Measurements from ENCODE around the gene KMT2E. TPM values are rescaled to one million over a fixed set of nuclear protein-coding genes. Genes with fewer than 3 reads are reported as not detected.

KMT2E gene
- total RNA-seq, 1 experiment from 2014 or later = 52.3 TPM

DNA sequence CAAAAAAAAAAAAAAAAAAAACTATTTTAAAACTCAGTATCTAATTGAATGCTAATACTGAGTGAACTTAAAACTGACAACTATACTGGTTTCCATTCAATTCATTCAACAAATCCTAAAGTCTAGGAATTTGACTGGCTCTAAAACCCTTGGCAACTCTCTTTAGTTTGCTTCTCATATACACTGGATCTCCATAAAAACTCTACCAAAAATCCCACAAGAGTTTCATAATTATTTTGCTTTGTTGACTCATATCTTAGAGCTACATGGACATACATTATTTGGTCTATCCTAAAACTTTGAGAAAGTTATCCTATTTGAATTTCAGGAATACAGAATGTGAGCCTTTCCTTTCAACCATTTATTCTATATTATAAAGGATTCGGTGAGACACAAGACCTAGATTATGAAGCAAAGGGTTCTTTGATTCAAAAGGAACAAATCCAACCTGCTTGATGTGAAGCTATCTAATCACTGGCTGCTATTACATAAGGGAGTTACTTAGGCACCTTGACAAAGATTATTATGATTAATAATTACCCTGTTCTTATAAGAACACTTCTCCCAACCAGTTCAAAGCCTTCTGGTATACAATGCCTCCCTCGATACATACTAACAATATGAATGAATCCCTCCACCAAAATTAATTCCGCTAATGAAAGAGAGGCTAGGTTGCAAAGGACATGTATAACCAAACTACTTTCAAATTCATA, 15.8 kb upstream of the KMT2E start:
- ATAC-seq (no peak), DNase-seq (ENCODE audit: low spot score) (no peak)
- Mint-ChIP-seq H3K27ac (no peak overlapping the region), H3K9me3 (no peaks in the 10 kb centered on the region), H3K4me3 (no peak overlapping the region), H3K4me1 (peaks cover 65% of the 10 kb centered on the region), H3K27me3 (ENCODE audit: low read depth) (no peaks in the 10 kb centered on the region), H3K36me3 (peaks cover 8% of the 10 kb centered on the region; the same call in 1 of the 2 replicates)
- TF ChIP-seq FOXK1 (CRISPR knock-in tag; IDR thresholded peaks at IDR 0.05) = no peak
- no peak for TF ChIP-seq ZNF219 (CRISPR knock-in tag; IDR thresholded peaks at IDR 0.05; ENCODE audit: borderline replicate concordance)
- TF ChIP-seq, protein P1, sequence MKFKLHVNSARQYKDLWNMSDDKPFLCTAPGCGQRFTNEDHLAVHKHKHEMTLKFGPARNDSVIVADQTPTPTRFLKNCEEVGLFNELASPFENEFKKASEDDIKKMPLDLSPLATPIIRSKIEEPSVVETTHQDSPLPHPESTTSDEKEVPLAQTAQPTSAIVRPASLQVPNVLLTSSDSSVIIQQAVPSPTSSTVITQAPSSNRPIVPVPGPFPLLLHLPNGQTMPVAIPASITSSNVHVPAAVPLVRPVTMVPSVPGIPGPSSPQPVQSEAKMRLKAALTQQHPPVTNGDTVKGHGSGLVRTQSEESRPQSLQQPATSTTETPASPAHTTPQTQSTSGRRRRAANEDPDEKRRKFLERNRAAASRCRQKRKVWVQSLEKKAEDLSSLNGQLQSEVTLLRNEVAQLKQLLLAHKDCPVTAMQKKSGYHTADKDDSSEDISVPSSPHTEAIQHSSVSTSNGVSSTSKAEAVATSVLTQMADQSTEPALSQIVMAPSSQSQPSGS (CRISPR knock-in tag; IDR thresholded peaks at IDR 0.05; ENCODE audit: borderline replicate concordance, low read depth) = no peak
- TF ChIP-seq JUN (CRISPR knock-in tag; IDR thresholded peaks at IDR 0.05) = no peak
- TF ChIP-seq TCF7 (CRISPR knock-in tag; IDR thresholded peaks at IDR 0.05; ENCODE audit: low read depth) = no peak
- TF ChIP-seq, protein P2, sequence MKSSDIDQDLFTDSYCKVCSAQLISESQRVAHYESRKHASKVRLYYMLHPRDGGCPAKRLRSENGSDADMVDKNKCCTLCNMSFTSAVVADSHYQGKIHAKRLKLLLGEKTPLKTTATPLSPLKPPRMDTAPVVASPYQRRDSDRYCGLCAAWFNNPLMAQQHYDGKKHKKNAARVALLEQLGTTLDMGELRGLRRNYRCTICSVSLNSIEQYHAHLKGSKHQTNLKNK (CRISPR knock-in tag; IDR thresholded peaks at IDR 0.05) = no peak
- TF ChIP-seq MYBL2 (CRISPR knock-in tag; IDR thresholded peaks at IDR 0.05) = no peak
- TF ChIP-seq CBFB (CRISPR knock-in tag; IDR thresholded peaks at IDR 0.05; ENCODE audit: low read depth) = no peak
- TF ChIP-seq TP53 (CRISPR knock-in tag; IDR thresholded peaks at IDR 0.05) = no peak
- TF ChIP-seq ESRRA (CRISPR knock-in tag; IDR thresholded peaks at IDR 0.05; ENCODE audit: borderline replicate concordance) = no peak
- ChIA-PET CTCF (interaction anchor here (1.0 kb wide), 1 partner anchor 17 kb away, joined by 3 read pairs; no protein-coding TSS in a partner anchor), POLR2A (no interaction called here)

DNA sequence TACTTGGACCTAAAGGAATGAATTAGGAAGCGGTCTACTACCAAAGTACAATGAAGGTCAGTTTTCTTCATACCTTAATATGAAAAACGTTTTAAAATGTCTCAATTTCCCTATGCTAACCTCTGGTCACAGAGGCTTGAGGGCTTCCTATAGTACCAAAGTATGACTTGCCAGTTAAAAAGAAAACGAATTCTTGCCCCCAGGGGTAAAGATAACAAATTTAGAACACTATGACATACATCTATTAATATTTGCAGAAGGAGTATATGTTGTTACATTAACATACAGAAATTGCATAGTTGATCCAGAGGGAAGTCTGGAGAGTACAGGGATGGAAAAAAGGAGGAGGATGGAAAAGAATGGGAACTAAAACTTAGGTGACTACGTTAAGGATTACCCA, 13.8 kb upstream of the KMT2E start:
- Mint-ChIP-seq H3K27me3 (ENCODE audit: low read depth) (no peaks in the 10 kb centered on the region), H3K9me3 (no peaks in the 10 kb centered on the region), H3K36me3 (peaks cover 2% of the 10 kb centered on the region), H3K4me3 (no peak overlapping the region), H3K4me1 (peaks cover 66% of the 10 kb centered on the region), H3K27ac (peak overlapping the region; percentile 2; the same call in 1 of the 2 replicates)
- DNase-seq (ENCODE audit: low spot score) = no peak
- ATAC-seq = no peak
- ChIA-PET CTCF (no interaction called here), POLR2A (no interaction called here)
- TF ChIP-seq, protein P3, sequence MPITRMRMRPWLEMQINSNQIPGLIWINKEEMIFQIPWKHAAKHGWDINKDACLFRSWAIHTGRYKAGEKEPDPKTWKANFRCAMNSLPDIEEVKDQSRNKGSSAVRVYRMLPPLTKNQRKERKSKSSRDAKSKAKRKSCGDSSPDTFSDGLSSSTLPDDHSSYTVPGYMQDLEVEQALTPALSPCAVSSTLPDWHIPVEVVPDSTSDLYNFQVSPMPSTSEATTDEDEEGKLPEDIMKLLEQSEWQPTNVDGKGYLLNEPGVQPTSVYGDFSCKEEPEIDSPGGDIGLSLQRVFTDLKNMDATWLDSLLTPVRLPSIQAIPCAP (CRISPR knock-in tag; IDR thresholded peaks at IDR 0.05) = no peak
- TF ChIP-seq, protein P4, sequence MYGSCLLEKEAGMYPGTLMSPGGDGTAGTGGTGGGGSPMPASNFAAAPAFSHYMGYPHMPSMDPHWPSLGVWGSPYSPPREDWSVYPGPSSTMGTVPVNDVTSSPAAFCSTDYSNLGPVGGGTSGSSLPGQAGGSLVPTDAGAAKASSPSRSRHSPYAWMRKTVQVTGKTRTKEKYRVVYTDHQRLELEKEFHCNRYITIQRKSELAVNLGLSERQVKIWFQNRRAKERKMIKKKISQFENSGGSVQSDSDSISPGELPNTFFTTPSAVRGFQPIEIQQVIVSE (CRISPR knock-in tag; IDR thresholded peaks at IDR 0.05; ENCODE audit: borderline replicate concordance) = no peak
- TF ChIP-seq NFYB (CRISPR knock-in tag; conservative IDR thresholded peaks at IDR 0.05; ENCODE audit: low read depth) (no peak), SMAD3 (CRISPR knock-in tag; IDR thresholded peaks at IDR 0.05; ENCODE audit: borderline replicate concordance) (no peak), ZNF232 (CRISPR knock-in tag; IDR thresholded peaks at IDR 0.05) (no peak), NFATC4 (CRISPR knock-in tag; IDR thresholded peaks at IDR 0.05) (no peak), MYBL2 (CRISPR knock-in tag; IDR thresholded peaks at IDR 0.05) (no peak), SP1 (CRISPR knock-in tag; conservative IDR thresholded peaks at IDR 0.05) (no peak), CREM (CRISPR knock-in tag; IDR thresholded peaks at IDR 0.05) (no peak)
- TF ChIP-seq, protein P5, sequence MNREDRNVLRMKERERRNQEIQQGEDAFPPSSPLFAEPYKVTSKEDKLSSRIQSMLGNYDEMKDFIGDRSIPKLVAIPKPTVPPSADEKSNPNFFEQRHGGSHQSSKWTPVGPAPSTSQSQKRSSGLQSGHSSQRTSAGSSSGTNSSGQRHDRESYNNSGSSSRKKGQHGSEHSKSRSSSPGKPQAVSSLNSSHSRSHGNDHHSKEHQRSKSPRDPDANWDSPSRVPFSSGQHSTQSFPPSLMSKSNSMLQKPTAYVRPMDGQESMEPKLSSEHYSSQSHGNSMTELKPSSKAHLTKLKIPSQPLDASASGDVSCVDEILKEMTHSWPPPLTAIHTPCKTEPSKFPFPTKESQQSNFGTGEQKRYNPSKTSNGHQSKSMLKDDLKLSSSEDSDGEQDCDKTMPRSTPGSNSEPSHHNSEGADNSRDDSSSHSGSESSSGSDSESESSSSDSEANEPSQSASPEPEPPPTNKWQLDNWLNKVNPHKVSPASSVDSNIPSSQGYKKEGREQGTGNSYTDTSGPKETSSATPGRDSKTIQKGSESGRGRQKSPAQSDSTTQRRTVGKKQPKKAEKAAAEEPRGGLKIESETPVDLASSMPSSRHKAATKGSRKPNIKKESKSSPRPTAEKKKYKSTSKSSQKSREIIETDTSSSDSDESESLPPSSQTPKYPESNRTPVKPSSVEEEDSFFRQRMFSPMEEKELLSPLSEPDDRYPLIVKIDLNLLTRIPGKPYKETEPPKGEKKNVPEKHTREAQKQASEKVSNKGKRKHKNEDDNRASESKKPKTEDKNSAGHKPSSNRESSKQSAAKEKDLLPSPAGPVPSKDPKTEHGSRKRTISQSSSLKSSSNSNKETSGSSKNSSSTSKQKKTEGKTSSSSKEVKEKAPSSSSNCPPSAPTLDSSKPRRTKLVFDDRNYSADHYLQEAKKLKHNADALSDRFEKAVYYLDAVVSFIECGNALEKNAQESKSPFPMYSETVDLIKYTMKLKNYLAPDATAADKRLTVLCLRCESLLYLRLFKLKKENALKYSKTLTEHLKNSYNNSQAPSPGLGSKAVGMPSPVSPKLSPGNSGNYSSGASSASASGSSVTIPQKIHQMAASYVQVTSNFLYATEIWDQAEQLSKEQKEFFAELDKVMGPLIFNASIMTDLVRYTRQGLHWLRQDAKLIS (CRISPR knock-in tag; IDR thresholded peaks at IDR 0.05; ENCODE audit: borderline replicate concordance) = no peak
- TF ChIP-seq, protein P6, sequence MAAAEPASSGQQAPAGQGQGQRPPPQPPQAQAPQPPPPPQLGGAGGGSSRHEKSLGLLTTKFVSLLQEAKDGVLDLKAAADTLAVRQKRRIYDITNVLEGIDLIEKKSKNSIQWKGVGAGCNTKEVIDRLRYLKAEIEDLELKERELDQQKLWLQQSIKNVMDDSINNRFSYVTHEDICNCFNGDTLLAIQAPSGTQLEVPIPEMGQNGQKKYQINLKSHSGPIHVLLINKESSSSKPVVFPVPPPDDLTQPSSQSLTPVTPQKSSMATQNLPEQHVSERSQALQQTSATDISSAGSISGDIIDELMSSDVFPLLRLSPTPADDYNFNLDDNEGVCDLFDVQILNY (CRISPR knock-in tag; IDR thresholded peaks at IDR 0.05) = no peak
- TF ChIP-seq, protein P7, sequence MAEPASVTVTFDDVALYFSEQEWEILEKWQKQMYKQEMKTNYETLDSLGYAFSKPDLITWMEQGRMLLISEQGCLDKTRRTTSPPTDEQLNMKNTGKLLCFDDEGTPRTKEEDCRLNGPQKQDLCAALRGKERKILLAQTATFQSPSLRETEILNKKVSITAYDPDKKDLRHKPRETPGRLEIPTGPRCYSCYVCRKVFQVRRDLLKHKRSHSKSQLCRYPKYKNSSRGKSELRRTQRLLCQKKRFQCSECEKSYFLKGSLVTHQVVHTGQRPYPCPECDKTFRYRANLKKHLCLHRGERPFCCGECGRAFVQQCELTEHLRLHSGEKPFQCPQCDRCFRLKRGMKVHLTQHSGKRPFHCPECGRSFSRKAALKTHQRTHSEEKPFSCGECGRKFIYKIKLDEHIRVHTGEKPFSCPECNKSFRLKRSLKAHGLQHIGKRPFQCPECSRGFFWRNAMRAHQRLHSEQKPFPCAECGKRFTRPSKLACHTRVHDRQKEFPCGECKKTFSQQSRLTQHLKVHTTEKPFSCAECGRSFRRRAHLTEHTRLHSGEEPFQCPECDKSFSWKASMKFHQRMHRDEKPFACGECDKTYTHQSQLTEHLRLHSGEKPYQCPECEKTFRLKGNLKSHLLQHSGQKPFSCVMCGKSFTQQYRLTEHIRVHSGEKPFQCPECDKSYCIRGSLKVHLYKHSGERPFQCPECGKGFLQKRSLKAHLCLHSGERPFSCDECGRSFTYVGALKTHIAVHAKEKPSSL (CRISPR knock-in tag; conservative IDR thresholded peaks at IDR 0.05) = no peak
- TF ChIP-seq, protein P8, sequence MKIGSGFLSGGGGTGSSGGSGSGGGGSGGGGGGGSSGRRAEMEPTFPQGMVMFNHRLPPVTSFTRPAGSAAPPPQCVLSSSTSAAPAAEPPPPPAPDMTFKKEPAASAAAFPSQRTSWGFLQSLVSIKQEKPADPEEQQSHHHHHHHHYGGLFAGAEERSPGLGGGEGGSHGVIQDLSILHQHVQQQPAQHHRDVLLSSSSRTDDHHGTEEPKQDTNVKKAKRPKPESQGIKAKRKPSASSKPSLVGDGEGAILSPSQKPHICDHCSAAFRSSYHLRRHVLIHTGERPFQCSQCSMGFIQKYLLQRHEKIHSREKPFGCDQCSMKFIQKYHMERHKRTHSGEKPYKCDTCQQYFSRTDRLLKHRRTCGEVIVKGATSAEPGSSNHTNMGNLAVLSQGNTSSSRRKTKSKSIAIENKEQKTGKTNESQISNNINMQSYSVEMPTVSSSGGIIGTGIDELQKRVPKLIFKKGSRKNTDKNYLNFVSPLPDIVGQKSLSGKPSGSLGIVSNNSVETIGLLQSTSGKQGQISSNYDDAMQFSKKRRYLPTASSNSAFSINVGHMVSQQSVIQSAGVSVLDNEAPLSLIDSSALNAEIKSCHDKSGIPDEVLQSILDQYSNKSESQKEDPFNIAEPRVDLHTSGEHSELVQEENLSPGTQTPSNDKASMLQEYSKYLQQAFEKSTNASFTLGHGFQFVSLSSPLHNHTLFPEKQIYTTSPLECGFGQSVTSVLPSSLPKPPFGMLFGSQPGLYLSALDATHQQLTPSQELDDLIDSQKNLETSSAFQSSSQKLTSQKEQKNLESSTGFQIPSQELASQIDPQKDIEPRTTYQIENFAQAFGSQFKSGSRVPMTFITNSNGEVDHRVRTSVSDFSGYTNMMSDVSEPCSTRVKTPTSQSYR (CRISPR knock-in tag; IDR thresholded peaks at IDR 0.05) = no peak
